H1 (cell line): ENCODE data around the gene MAFF. TPM values are rescaled to one million over a fixed set of nuclear protein-coding genes. Genes with fewer than 3 reads are reported as not detected.

ENCODE experiments used
- CTCF ChIA-PET: fragments of 300-600 bp; sonication (Branson Sonifier 250); formaldehyde crosslinking; loops from one replicate; lab custom pipeline; 2021; ENCODE audit not compliant: partially characterized antibody; lab: Charles Lee
- POLR2A ChIA-PET: fragments of 300-600 bp; sonication (Branson Sonifier 250); formaldehyde crosslinking; loops from one replicate; lab custom pipeline; 2021; ENCODE audit warnings: inconsistent platforms; ENCODE audit not compliant: partially characterized antibody; lab: Charles Lee
- DNase-seq, 2 experiments: peaks; one replicate each; pipeline versions ENCODE4 v3.0.0 to v3.0.0-alpha.2; 2010 to 2022; ENCODE audit warnings: low spot score in 2 of 2, low read depth in 1 of 2, mixed read lengths in 1 of 2
- FAIRE-seq: peaks from 2 replicates; lab custom pipeline; 2011; peaks lifted over from hg19 to GRCh38; lab: Jason Lieb, UNC
- H2AFZ ChIP-seq: 2 replicates; pipeline ENCODE4 v1.8.1; 2012; ENCODE audit warnings: low read length, inconsistent platforms
- H2AK5ac ChIP-seq: 2 replicates; pipeline ENCODE4 v1.6.1; 2013; ENCODE audit warnings: low read depth, low read length
- H2BK120ac ChIP-seq: replicated peaks from 2 replicates; pipeline ENCODE3; 2013; ENCODE audit warnings: low read depth, low read length, inconsistent platforms
- H2BK12ac ChIP-seq: 2 replicates; pipeline ENCODE4 v1.6.1; 2013; ENCODE audit warnings: low read depth, low read length
- H2BK15ac ChIP-seq: 2 replicates; pipeline ENCODE4 v1.6.1; 2013; ENCODE audit warnings: low read length
- H2BK20ac ChIP-seq: 2 replicates; pipeline ENCODE4 v1.6.1; 2013; ENCODE audit warnings: low read length
- H2BK5ac ChIP-seq: 2 replicates; pipeline ENCODE4 v1.6.1; 2013; ENCODE audit warnings: low read depth, low read length
- H3K14ac ChIP-seq: 2 replicates; pipeline ENCODE4 v1.6.1; 2013; ENCODE audit warnings: inconsistent platforms; ENCODE audit not compliant: insufficient read length
- H3K18ac ChIP-seq: 2 replicates; pipeline ENCODE4 v1.6.1; 2013; ENCODE audit warnings: low read length; ENCODE audit errors: extremely low read depth
- H3K23ac ChIP-seq: 2 replicates; pipeline ENCODE4 v1.6.1; 2013; ENCODE audit warnings: inconsistent platforms; ENCODE audit not compliant: insufficient read length
- H3K23me2 ChIP-seq: 2 replicates; pipeline ENCODE4 v1.6.1; 2013; ENCODE audit warnings: low read depth, low read length
- H3K27ac ChIP-seq: 2 replicates; pipeline ENCODE4 v1.6.1; 2011; ENCODE audit warnings: low read depth, low read length, inconsistent platforms
- H3K27me3 ChIP-seq, 4 experiments: replicated peaks in 1 of 4; 1 replicate in 1 of 4; 2 replicates in 3 of 4; pipeline versions ENCODE4 v1.6.1 to v1.8.1; 2011 to 2013; ENCODE audit warnings: low read length in 3 of 4, mild to moderate bottlenecking in 3 of 4, inconsistent platforms in 2 of 4, mixed read lengths in 2 of 4, moderate library complexity in 1 of 4; ENCODE audit not compliant: control insufficient read depth in 3 of 4, insufficient read depth in 3 of 4; ENCODE audit errors: extremely low read depth in 1 of 4
- H3K36me3 ChIP-seq, 4 experiments: 2 replicates each; pipeline versions ENCODE4 v1.6.1 to v1.8.1; 2011 to 2013; ENCODE audit warnings: mild to moderate bottlenecking in 4 of 4, low read length in 3 of 4, moderate library complexity in 2 of 4, control low read depth in 1 of 4, inconsistent platforms in 1 of 4; ENCODE audit not compliant: insufficient read depth in 4 of 4, control insufficient read depth in 2 of 4
- H3K4ac ChIP-seq: replicated peaks from 2 replicates; pipeline ENCODE3; 2013; ENCODE audit warnings: low read length, low read depth, mixed read lengths, inconsistent platforms; ENCODE audit not compliant: insufficient read length
- H3K4me1 ChIP-seq, 4 experiments: replicated peaks in 1 of 4; 1 replicate in 1 of 4; 2 replicates in 3 of 4; pipeline versions ENCODE4 v1.6.1 to v1.8.1; 2011 to 2013; ENCODE audit warnings: low read length in 3 of 4, inconsistent platforms in 2 of 4, mixed read lengths in 1 of 4; ENCODE audit not compliant: insufficient read depth in 4 of 4, control insufficient read depth in 3 of 4
- H3K4me2 ChIP-seq, 2 experiments: 2 replicates each; pipeline versions ENCODE4 v1.6.1 to v1.8.1; 2011 to 2013; ENCODE audit warnings: low read depth in 2 of 2, low read length in 2 of 2, control low read depth in 1 of 2, inconsistent platforms in 1 of 2, mild to moderate bottlenecking in 1 of 2; ENCODE audit not compliant: insufficient read depth in 1 of 2
- H3K4me3 ChIP-seq, 4 experiments: fragments of 200-600, 300-600 bp in 1 of 4; sonication (generic), shearing (Covaris generic), sonication (Bioruptor Twin) in 1 of 4; 2 replicates each; pipeline versions ENCODE4 v1.5.1 to v1.8.1; 2011 to 2016; ENCODE audit warnings: low read length in 4 of 4, low read depth in 3 of 4, control low read depth in 2 of 4, inconsistent platforms in 2 of 4, mild to moderate bottlenecking in 2 of 4, mixed read lengths in 1 of 4, moderate library complexity in 1 of 4; ENCODE audit not compliant: insufficient read depth in 2 of 4; ENCODE audit errors: extremely low read depth in 1 of 4
- H3K56ac ChIP-seq: replicated peaks from 2 replicates; pipeline ENCODE3; 2013; ENCODE audit warnings: low read depth, mild to moderate bottlenecking, mixed read lengths, low read length, inconsistent platforms; ENCODE audit not compliant: insufficient read length
- H3K79me1 ChIP-seq: 2 replicates; pipeline ENCODE4 v1.6.1; 2013; ENCODE audit warnings: low read depth, low read length, control low read depth
- H3K79me2 ChIP-seq, 2 experiments: 2 replicates each; pipeline versions ENCODE4 v1.6.1 to v1.8.1; 2012 to 2013; ENCODE audit warnings: low read length in 2 of 2, mild to moderate bottlenecking in 2 of 2, inconsistent platforms in 1 of 2; ENCODE audit not compliant: insufficient read depth in 2 of 2, control insufficient read depth in 1 of 2
- H3K9ac ChIP-seq, 4 experiments: replicated peaks in 1 of 4; 1 replicate in 1 of 4; 2 replicates in 3 of 4; pipeline versions ENCODE4 v1.6.1 to v1.8.1; 2011 to 2013; ENCODE audit warnings: low read depth in 3 of 4, low read length in 3 of 4, control low read depth in 2 of 4, mild to moderate bottlenecking in 2 of 4, moderate library complexity in 2 of 4, inconsistent platforms in 1 of 4; ENCODE audit errors: extremely low read depth in 1 of 4
- H3K9me3 ChIP-seq, 2 experiments: 2 replicates each; pipeline versions ENCODE4 v1.6.1 to v1.8.1; 2012 to 2013; ENCODE audit warnings: mild to moderate bottlenecking in 2 of 2, moderate library complexity in 2 of 2, control low read depth in 1 of 2, inconsistent platforms in 1 of 2, low read depth in 1 of 2, low read length in 1 of 2, mixed read lengths in 1 of 2; ENCODE audit not compliant: insufficient read depth in 2 of 2
- H4K20me1 ChIP-seq, 2 experiments: replicated peaks in 1 of 2; 2 replicates each; pipeline versions ENCODE3 to v1.8.1; 2011 to 2013; ENCODE audit warnings: inconsistent platforms in 2 of 2, low read length in 2 of 2, mild to moderate bottlenecking in 1 of 2; ENCODE audit not compliant: insufficient read depth in 2 of 2, control insufficient read depth in 1 of 2
- H4K5ac ChIP-seq: 2 replicates; pipeline ENCODE4 v1.6.1; 2013; ENCODE audit warnings: low read length, low read depth, mixed read lengths, inconsistent platforms; ENCODE audit not compliant: insufficient read length
- H4K8ac ChIP-seq: 2 replicates; pipeline ENCODE4 v1.8.0; 2013; ENCODE audit warnings: mild to moderate bottlenecking, moderate library complexity, low read length, inconsistent platforms; ENCODE audit not compliant: insufficient read depth; ENCODE audit errors: extremely low read depth
- H4K91ac ChIP-seq: replicated peaks from 2 replicates; pipeline ENCODE3; 2013; ENCODE audit warnings: low read length, mixed read lengths, inconsistent platforms; ENCODE audit not compliant: insufficient read length
- BACH1 ChIP-seq: IDR thresholded peaks from 2 replicates; pipeline ENCODE4 v1.6.1; 2012; ENCODE audit warnings: low read length, improper control_type of control experiment
- BCL11A ChIP-seq, 2 experiments: IDR thresholded peaks; one replicate each; pipeline ENCODE4 v1.6.1; 2011; ENCODE audit warnings: low read depth in 2 of 2, low read length in 2 of 2, mild to moderate bottlenecking in 2 of 2
- CREB1 ChIP-seq: IDR thresholded peaks from 2 replicates; pipeline ENCODE4 v1.6.1; 2012; ENCODE audit warnings: inconsistent platforms
- HDAC6 ChIP-seq: IDR thresholded peaks from one replicate; pipeline ENCODE4 v1.7.1; 2012; ENCODE audit warnings: low read depth, mild to moderate bottlenecking, inconsistent platforms, low read length, moderate library complexity
- KDM4A ChIP-seq: IDR thresholded peaks from one replicate; pipeline ENCODE4 v1.7.1; 2012; ENCODE audit warnings: low read depth, mild to moderate bottlenecking, moderate library complexity, low read length, inconsistent platforms; ENCODE audit not compliant: severe bottlenecking
- KDM5A ChIP-seq: fragments of 200-600 bp; IDR thresholded peaks from 2 replicates; pipeline ENCODE4 v1.7.1; 2012; ENCODE audit warnings: mild to moderate bottlenecking, low read length, inconsistent platforms, mixed read lengths
- SIN3A ChIP-seq, 2 experiments: IDR thresholded peaks in 1 of 2; conservative IDR thresholded peaks in 1 of 2; 2 replicates each; pipeline ENCODE4 v1.6.1; 2011 to 2012; ENCODE audit warnings: low read length in 2 of 2, improper control_type of control experiment in 1 of 2, low read depth in 1 of 2, mild to moderate bottlenecking in 1 of 2
- TEAD4 ChIP-seq: IDR thresholded peaks from 2 replicates; pipeline ENCODE4 v1.6.1; 2012; ENCODE audit warnings: low read depth, low read length, inconsistent platforms, mixed read lengths
- WGBS, 2 experiments: shearing (Covaris generic) in 1 of 2; methylation state at CpG; one replicate each; pipeline versions ENCODE4 v1.1.6 to v1.1.7; 2013 to 2015; ENCODE audit warnings: low lambda C conversion rate in 2 of 2, mixed read lengths in 2 of 2, inconsistent platforms in 1 of 2, low coverage in 1 of 2, missing lambda C conversion rate in 1 of 2; ENCODE audit not compliant: insufficient replicate concordance in 2 of 2, insufficient coverage in 1 of 2, insufficient read length in 1 of 2; ENCODE audit errors: extremely low coverage in 1 of 2, missing lambda C conversion rate in 1 of 2; 5-methylcytosine and 5-hydroxymethylcytosine counted together
- polyA plus RNA-seq, 7 experiments: library from polyadenylated mRNA; depleted of rRNA in 3 of 7; stranded (reverse) in 5 of 7; unstranded in 2 of 7; fragments of >200 nt in 5 of 7; fragments of 200-250 nt in 2 of 7; gene quantifications; 1 replicate in 5 of 7; 2 replicates in 1 of 7; 4 replicates in 1 of 7; pipeline versions ENCODE4 v1.2.1 to v1.2.3, GENCODE V29; 2011 to 2013; ENCODE audit warnings: missing spikeins in 2 of 7, mixed read lengths in 2 of 7
- total RNA-seq: library from RNA; stranded (reverse); fragmentation: NEBNext Ultra II Directional; extraction: Animal tissue kit (Norgen Biotek cat#: 25700); gene quantifications from 2 replicates; pipeline ENCODE4 v1.2.1, GENCODE V29; 2021
- TF ChIP-seq, protein P1 (sequence below), 3 experiments: IDR thresholded peaks; 1 replicate in 2 of 3; 2 replicates in 1 of 3; pipeline versions ENCODE4 v1.5.1 to v1.6.1; 2011; ENCODE audit warnings: low read length in 3 of 3, mild to moderate bottlenecking in 3 of 3, inconsistent platforms in 2 of 3, low read depth in 1 of 3, moderate library complexity in 1 of 3; ENCODE audit not compliant: insufficient read depth in 1 of 3; ENCODE audit errors: control extremely low read depth in 1 of 3
- TF ChIP-seq, protein P2 (sequence below): IDR thresholded peaks from 2 replicates; pipeline ENCODE4 v1.6.1; 2012; ENCODE audit warnings: low read length, inconsistent platforms

Gene MAFF
- total and polyA plus RNA-seq, 2 of the 8 experiments (the other 6 are each of a cell fraction or from before 2014, with no cell fraction given), result 1.5 to 6.3 TPM

DNA sequence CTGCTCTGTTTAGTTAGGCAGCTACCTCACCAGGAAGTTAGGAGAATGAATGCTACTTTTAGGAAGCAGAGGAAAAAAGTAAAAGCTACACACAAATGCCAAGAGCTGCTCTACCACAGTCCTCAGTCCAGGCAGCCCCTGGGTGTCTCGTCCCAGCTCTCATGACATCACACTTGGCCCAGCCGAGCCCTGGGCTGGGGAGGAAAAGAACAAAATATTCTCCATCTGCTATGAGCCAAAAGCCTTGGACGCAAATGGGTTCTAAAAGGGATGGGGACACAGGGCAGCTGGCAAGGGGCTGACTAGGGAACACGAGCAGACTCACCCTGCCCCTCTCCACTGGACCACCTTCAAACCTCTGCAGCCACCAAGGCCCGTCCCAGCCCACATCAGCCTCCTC is 44.9 kb downstream of the MAFF start:
- CTCF ChIA-PET, result interaction anchor here (0.6 kb wide), 2 partner anchors 176 to 278 kb away, joined by 3 to 4 read pairs; no protein-coding TSS in a partner anchor
- TF ChIP-seq KDM5A (no peak), CREB1 (no peak), HDAC6 (no peak), SIN3A (conservative IDR thresholded peaks at IDR 0.05 in 1 of 2, IDR thresholded peaks at IDR 0.05 in 1 of 2; ENCODE audit: low read depth in 1 of 2, low read length in 2 of 2) (no peak), BACH1 (no peak), KDM4A (no peak), TEAD4 (no peak), BCL11A (IDR thresholded peaks at IDR 0.05; ENCODE audit: low read depth in 2 of 2, low read length in 2 of 2) (no peak)
- TF ChIP-seq, protein P1, sequence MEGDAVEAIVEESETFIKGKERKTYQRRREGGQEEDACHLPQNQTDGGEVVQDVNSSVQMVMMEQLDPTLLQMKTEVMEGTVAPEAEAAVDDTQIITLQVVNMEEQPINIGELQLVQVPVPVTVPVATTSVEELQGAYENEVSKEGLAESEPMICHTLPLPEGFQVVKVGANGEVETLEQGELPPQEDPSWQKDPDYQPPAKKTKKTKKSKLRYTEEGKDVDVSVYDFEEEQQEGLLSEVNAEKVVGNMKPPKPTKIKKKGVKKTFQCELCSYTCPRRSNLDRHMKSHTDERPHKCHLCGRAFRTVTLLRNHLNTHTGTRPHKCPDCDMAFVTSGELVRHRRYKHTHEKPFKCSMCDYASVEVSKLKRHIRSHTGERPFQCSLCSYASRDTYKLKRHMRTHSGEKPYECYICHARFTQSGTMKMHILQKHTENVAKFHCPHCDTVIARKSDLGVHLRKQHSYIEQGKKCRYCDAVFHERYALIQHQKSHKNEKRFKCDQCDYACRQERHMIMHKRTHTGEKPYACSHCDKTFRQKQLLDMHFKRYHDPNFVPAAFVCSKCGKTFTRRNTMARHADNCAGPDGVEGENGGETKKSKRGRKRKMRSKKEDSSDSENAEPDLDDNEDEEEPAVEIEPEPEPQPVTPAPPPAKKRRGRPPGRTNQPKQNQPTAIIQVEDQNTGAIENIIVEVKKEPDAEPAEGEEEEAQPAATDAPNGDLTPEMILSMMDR (IDR thresholded peaks at IDR 0.05; ENCODE audit: control extremely low read depth in 1 of 3, insufficient read depth in 1 of 3, low read depth in 1 of 3, low read length in 3 of 3), result no peak
- TF ChIP-seq, protein P2, sequence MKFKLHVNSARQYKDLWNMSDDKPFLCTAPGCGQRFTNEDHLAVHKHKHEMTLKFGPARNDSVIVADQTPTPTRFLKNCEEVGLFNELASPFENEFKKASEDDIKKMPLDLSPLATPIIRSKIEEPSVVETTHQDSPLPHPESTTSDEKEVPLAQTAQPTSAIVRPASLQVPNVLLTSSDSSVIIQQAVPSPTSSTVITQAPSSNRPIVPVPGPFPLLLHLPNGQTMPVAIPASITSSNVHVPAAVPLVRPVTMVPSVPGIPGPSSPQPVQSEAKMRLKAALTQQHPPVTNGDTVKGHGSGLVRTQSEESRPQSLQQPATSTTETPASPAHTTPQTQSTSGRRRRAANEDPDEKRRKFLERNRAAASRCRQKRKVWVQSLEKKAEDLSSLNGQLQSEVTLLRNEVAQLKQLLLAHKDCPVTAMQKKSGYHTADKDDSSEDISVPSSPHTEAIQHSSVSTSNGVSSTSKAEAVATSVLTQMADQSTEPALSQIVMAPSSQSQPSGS, result no peak

More for the DNA sequence above, 44.9 kb downstream of the MAFF start:
- Histone ChIP-seq H3K56ac (no peak overlapping the region), H3K4me1 (peaks cover 0 to 3% (median 0%) of the 10 kb centered on the region in 4 experiments; a peak in 2 of 7 replicates), H2BK12ac (no peak overlapping the region), H3K14ac (no peak overlapping the region), H4K20me1 (peaks cover 4 to 17% of the 10 kb centered on the region in 2 experiments), H3K9me3 (no peaks in the 10 kb centered on the region), H2AK5ac (no peak overlapping the region), H4K5ac (no peak overlapping the region), H3K27ac (no peak overlapping the region), H3K4ac (no peak overlapping the region), H3K27me3 (no peaks in the 10 kb centered on the region), H2BK20ac (no peak overlapping the region), H3K79me2 (peaks cover 3 to 29% of the 10 kb centered on the region in 2 experiments; a peak in 2 of 4 replicates), H3K36me3 (peaks cover 7 to 15% (median 13%) of the 10 kb centered on the region in 4 experiments), H3K79me1 (peaks cover 9% of the 10 kb centered on the region), H2BK5ac (no peak overlapping the region), H4K91ac (no peak overlapping the region), H2BK15ac (no peak overlapping the region), H2AFZ (no peak overlapping the region), H3K4me2 (no peak overlapping the region), H3K18ac (no peak overlapping the region), H3K23me2 (no peaks in the 10 kb centered on the region), H3K9ac (no peak overlapping the region), H3K23ac (no peak overlapping the region), H2BK120ac (no peak overlapping the region), H4K8ac (no peak overlapping the region), H3K4me3 (no peak overlapping the region)
- no peak for FAIRE-seq
- POLR2A ChIA-PET, result interaction anchor here (1.5 kb wide), 1 partner anchor 18 kb away, joined by 5 read pairs; no protein-coding TSS in a partner anchor
- WGBS, 2 experiments, result 82% methylated on average over 5 of the region's 5 CpGs; no CpG with 5 or more reads in 1 of the 2 experiments
- no peak for DNase-seq
